ENCODE results near the gene SPAAR.

SPAAR gene

GRCh38 chr9:35951736-35952135, 42.4 kb downstream of the SPAAR start:
- DNase-seq, result no peak

GRCh38 chr9:35952526-35953191, 43.4 kb downstream of the SPAAR start:
- DNase-seq, result no peak

- peak; percentile 73 for DNase-seq
These were observed 45.8 kb downstream of the SPAAR start for GRCh38 chr9:35954942-35955546.

GRCh38 chr9:35956651-35957050, 47.4 kb downstream of the SPAAR start:
- DNase-seq, result no peak

GRCh38 chr9:35958104-35958837, 49.0 kb downstream of the SPAAR start, which contains the start of gene OR2S2:
TSS of gene OR2S2 (minus strand) at chr9:35958154. CDS start at chr9:35958098, 56 bp downstream.
- no peak for DNase-seq

GRCh38 chr9:35960039-35960655, 50.9 kb downstream of the SPAAR start:
- no peak for DNase-seq
